ENCODE data around the gene DYNC1I2. TPM values are rescaled to one million over a fixed set of nuclear protein-coding genes. Genes with fewer than 3 reads are reported as not detected.

Gene DYNC1I2
- total and polyA plus RNA-seq, 2 of the 4 experiments (the other 2 are of a cell fraction): 110 to 114 TPM

DNA sequence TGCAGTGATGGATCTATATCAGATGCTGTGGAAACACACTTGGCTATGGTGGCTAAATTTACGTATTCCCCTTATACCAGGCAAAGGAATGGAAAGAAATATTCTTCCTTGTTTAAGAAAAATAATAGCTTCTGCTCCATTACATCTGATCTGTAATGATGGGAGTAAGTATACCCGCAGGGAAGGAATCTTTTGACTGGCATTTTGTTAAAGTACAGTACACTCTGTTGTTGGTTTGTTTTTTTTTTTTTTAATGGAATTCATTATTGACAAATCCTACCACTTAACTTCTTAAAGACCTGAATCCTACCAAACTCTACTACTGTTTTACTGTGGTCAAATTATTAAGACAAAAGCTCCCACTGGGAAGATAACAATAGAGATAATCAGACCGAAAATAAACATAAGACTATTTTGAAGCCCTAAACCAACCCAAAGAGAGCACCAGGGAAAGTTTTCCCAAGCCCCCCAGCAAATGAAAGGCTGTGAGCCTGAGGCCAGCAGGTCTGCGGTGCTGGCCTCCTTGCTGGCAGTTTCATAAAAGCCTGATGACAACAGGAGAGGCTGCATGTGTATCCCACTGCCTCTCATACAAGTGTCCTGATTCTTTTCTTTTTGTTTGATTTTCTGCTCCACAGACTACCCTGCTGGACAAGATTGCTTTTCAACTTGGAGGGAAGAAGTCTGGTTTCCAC is 105.8 kb downstream of the DYNC1I2 start:
- dilution Hi-C loops (cut with HindIII; ENCODE audit: low sequenced_read_pairs, unreplicated experiment) (no loop called here), intact Hi-C loops (cut with micrococcal nuclease) (no loop called here), in situ Hi-C loops (cut with MboI; ENCODE audit: low sequenced_read_pairs) (no loop called here)
- DNase-seq: no peak
- H3K4me1 ChIP-seq (ENCODE audit: control insufficient read depth, insufficient read depth, low read length): no peaks in the 10 kb centered on the region; the same call in 1 of the 2 replicates
- H2AK9ac ChIP-seq (replicated peaks; ENCODE audit: low read depth, low read length, poor library complexity): no peak overlapping the region
- no peaks in the 10 kb centered on the region for H3K27me3 ChIP-seq (ENCODE audit: control insufficient read depth, insufficient read depth, low read length)
- no peak for ATAC-seq (ENCODE audit: low read depth)
- no peak overlapping the region for H3K14ac ChIP-seq (replicated peaks; ENCODE audit: low read depth, low read length)
- TF ChIP-seq RCOR1 (IDR thresholded peaks at IDR 0.05; ENCODE audit: insufficient replicate concordance, low read length): no peak
- no peak for TF ChIP-seq SMC3 (IDR thresholded peaks at IDR 0.05; ENCODE audit: low read depth, low read length)
- TF ChIP-seq, protein P1, sequence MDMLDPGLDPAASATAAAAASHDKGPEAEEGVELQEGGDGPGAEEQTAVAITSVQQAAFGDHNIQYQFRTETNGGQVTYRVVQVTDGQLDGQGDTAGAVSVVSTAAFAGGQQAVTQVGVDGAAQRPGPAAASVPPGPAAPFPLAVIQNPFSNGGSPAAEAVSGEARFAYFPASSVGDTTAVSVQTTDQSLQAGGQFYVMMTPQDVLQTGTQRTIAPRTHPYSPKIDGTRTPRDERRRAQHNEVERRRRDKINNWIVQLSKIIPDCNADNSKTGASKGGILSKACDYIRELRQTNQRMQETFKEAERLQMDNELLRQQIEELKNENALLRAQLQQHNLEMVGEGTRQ (IDR thresholded peaks at IDR 0.05; ENCODE audit: low read depth, low read length): no peak
- no peak for TF ChIP-seq MXI1 (IDR thresholded peaks at IDR 0.05; ENCODE audit: borderline replicate concordance, low read depth, low read length)
- no peak overlapping the region for H2AK5ac ChIP-seq (ENCODE audit: low read depth, low read length)
- no peak overlapping the region for H3K4me3 ChIP-seq (ENCODE audit: insufficient read depth, low read depth, low read length)
- H3K4me2 ChIP-seq (ENCODE audit: low read depth, low read length): no peak overlapping the region
- no peaks in the 10 kb centered on the region for H3K9me3 ChIP-seq (ENCODE audit: control insufficient read depth, insufficient read depth, low read length)
- H3K27ac ChIP-seq (ENCODE audit: insufficient read depth, low read length): no peak overlapping the region
- H3K9me1 ChIP-seq (ENCODE audit: insufficient read depth, low read length): 0 out of 2 replicates have a peak, but pooled peaks cover 4% of the 10 kb centered on the region
- H4K8ac ChIP-seq (ENCODE audit: low read depth in 2 of 2, low read length in 2 of 2): no peak overlapping the region
- ChIA-PET POLR2A (ENCODE audit: unreplicated experiment) (no interaction called here), CTCF (interaction anchor here (0.7 kb wide), 1 partner anchor 68 kb away, joined by 3 read pairs; no protein-coding TSS in a partner anchor)
- no CpG with 5 or more reads among the region's 4 CpGs for WGBS, 2 experiments (ENCODE audit: extremely low coverage in 2 of 2, insufficient read length in 1 of 2)
- H2BK20ac ChIP-seq (ENCODE audit: low read depth, low read length): no peak overlapping the region
- no peak overlapping the region for H3K23ac ChIP-seq (ENCODE audit: low read depth, low read length)
- H4K91ac ChIP-seq (ENCODE audit: insufficient read depth, low read depth, low read length): no peak overlapping the region
- H3K9ac ChIP-seq (ENCODE audit: low read depth, low read length): no peak overlapping the region
- no peak overlapping the region for H2BK15ac ChIP-seq (ENCODE audit: low read depth, low read length)
- H3K56ac ChIP-seq (ENCODE audit: extremely low read depth, insufficient read depth, low read length): no peak overlapping the region
- H3K79me1 ChIP-seq (ENCODE audit: low read depth in 1 of 2, low read length in 2 of 2): no peaks in the 10 kb centered on the region
- BruUV-seq (replicated peaks): no TSS peak
- no peak overlapping the region for H4K5ac ChIP-seq (ENCODE audit: low read depth, low read length)
- no peak overlapping the region for H2BK5ac ChIP-seq (ENCODE audit: low read depth, low read length, poor library complexity, severe bottlenecking)
- no peak overlapping the region for H3K4ac ChIP-seq (ENCODE audit: low read depth, low read length)
- H3K36me3 ChIP-seq (ENCODE audit: control insufficient read depth, insufficient read depth, low read length): no peaks in the 10 kb centered on the region; the same call in none of the 2 replicates
- H3K18ac ChIP-seq (ENCODE audit: low read depth, low read length): no peak overlapping the region
- H2AFZ ChIP-seq (replicated peaks; ENCODE audit: low read length, poor library complexity): no peak overlapping the region
- no peaks in the 10 kb centered on the region for H4K20me1 ChIP-seq (ENCODE audit: insufficient read depth, low read length)
- no peak overlapping the region for H2BK120ac ChIP-seq (ENCODE audit: low read depth, low read length)
